Measurements from ENCODE around the gene NDRG4. TPM values are rescaled to one million over a fixed set of nuclear protein-coding genes. Genes with fewer than 3 reads are reported as not detected.

NDRG4 gene
- total RNA-seq, 1 donor from 2014 or later = 30.1 TPM

- DNase-seq (ENCODE audit: low read depth) = no peak
- H3K36me3 ChIP-seq (ENCODE audit: control insufficient read depth, insufficient read depth, low read length) = peaks cover 7% of the 10 kb centered on the region
- TF ChIP-seq CTCF (IDR thresholded peaks at IDR 0.05; ENCODE audit: insufficient read depth, low read length, poor library complexity, severe bottlenecking) = no peak
- no peak overlapping the region for H3K4me3 ChIP-seq (ENCODE audit: low read depth, low read length)
- H3K27me3 ChIP-seq (ENCODE audit: control insufficient read depth, insufficient read depth, low read length) = no peaks in the 10 kb centered on the region
These were observed 16.8 kb downstream of the NDRG4 start for GRCh38 chr16:58516768-58517107.

GRCh38 chr16:58518083-58518979 is 18.4 kb downstream of the NDRG4 start:
- DNase-seq (ENCODE audit: low read depth) = no peak
- Histone ChIP-seq H3K36me3 (ENCODE audit: control insufficient read depth, insufficient read depth, low read length) (peaks cover 7% of the 10 kb centered on the region), H3K4me3 (ENCODE audit: low read depth, low read length) (no peak overlapping the region), H3K27me3 (ENCODE audit: control insufficient read depth, insufficient read depth, low read length) (no peaks in the 10 kb centered on the region)
- no peak for TF ChIP-seq CTCF (IDR thresholded peaks at IDR 0.05; ENCODE audit: insufficient read depth, low read length, poor library complexity, severe bottlenecking)

- Histone ChIP-seq H3K4me3 (ENCODE audit: low read depth, low read length) (no peak overlapping the region), H3K27me3 (ENCODE audit: control insufficient read depth, insufficient read depth, low read length) (no peaks in the 10 kb centered on the region), H3K36me3 (ENCODE audit: control insufficient read depth, insufficient read depth, low read length) (peaks cover 7% of the 10 kb centered on the region)
- DNase-seq (ENCODE audit: low read depth) = no peak
- TF ChIP-seq CTCF (IDR thresholded peaks at IDR 0.05; ENCODE audit: insufficient read depth, low read length, poor library complexity, severe bottlenecking) = no peak
These were observed 19.0 kb downstream of the NDRG4 start for GRCh38 chr16:58518980-58519368.

GRCh38 chr16:58519707-58520106 is 19.8 kb downstream of the NDRG4 start:
- TF ChIP-seq CTCF (IDR thresholded peaks at IDR 0.05; ENCODE audit: insufficient read depth, low read length, poor library complexity, severe bottlenecking) = no peak
- Histone ChIP-seq H3K36me3 (ENCODE audit: control insufficient read depth, insufficient read depth, low read length) (peaks cover 7% of the 10 kb centered on the region), H3K4me3 (ENCODE audit: low read depth, low read length) (no peak overlapping the region), H3K27me3 (ENCODE audit: control insufficient read depth, insufficient read depth, low read length) (no peaks in the 10 kb centered on the region)
- no peak for DNase-seq (ENCODE audit: low read depth)

- no peak for TF ChIP-seq CTCF (IDR thresholded peaks at IDR 0.05; ENCODE audit: insufficient read depth, low read length, poor library complexity, severe bottlenecking)
- H3K4me3 ChIP-seq (ENCODE audit: low read depth, low read length) = no peak overlapping the region
- DNase-seq (ENCODE audit: low read depth) = no peak
- H3K27me3 ChIP-seq (ENCODE audit: control insufficient read depth, insufficient read depth, low read length) = no peaks in the 10 kb centered on the region
- H3K36me3 ChIP-seq (ENCODE audit: control insufficient read depth, insufficient read depth, low read length) = peaks cover 6% of the 10 kb centered on the region
These were observed 30.2 kb downstream of the NDRG4 start for GRCh38 chr16:58530179-58530578.

GRCh38 chr16:58532414-58532813 is 32.5 kb downstream of the NDRG4 start:
- Histone ChIP-seq H3K36me3 (ENCODE audit: control insufficient read depth, insufficient read depth, low read length) (peaks cover 6% of the 10 kb centered on the region), H3K4me3 (ENCODE audit: low read depth, low read length) (no peak overlapping the region), H3K27me3 (ENCODE audit: control insufficient read depth, insufficient read depth, low read length) (no peaks in the 10 kb centered on the region)
- DNase-seq (ENCODE audit: low read depth) = no peak
- TF ChIP-seq CTCF (IDR thresholded peaks at IDR 0.05; ENCODE audit: insufficient read depth, low read length, poor library complexity, severe bottlenecking) = no peak

All from kidney epithelial cell (primary cell).